Mesenchymal stem cell (in vitro differentiated cells and primary cell): ENCODE results near the gene MGLL.

Experiments
- DNase-seq: peaks from one replicate; pipeline ENCODE4 v3.0.0-alpha.2; 2013
- H2AFZ ChIP-seq: one replicate; pipeline ENCODE4 v1.6.1; 2013; ENCODE audit warnings: low read depth, mild to moderate bottlenecking, control low read depth, inconsistent platforms, low read length, moderate library complexity
- H2AK5ac ChIP-seq: 2 replicates; pipeline ENCODE4 v1.6.1; 2013; ENCODE audit warnings: low read length, moderate library complexity, mild to moderate bottlenecking, inconsistent platforms; ENCODE audit not compliant: severe bottlenecking
- H2BK120ac ChIP-seq: one replicate; pipeline ENCODE4 v1.6.1; 2013; ENCODE audit warnings: low read depth, mild to moderate bottlenecking, inconsistent platforms, low read length, moderate library complexity
- H2BK12ac ChIP-seq, 2 experiments: one replicate each; pipeline ENCODE4 v1.6.1; 2013; ENCODE audit warnings: inconsistent platforms in 2 of 2, low read length in 2 of 2, mild to moderate bottlenecking in 2 of 2, moderate library complexity in 2 of 2, control low read depth in 1 of 2
- H2BK15ac ChIP-seq: one replicate; pipeline ENCODE4 v1.6.1; 2013; ENCODE audit warnings: mild to moderate bottlenecking, low read depth, inconsistent platforms; ENCODE audit not compliant: poor library complexity, severe bottlenecking
- H2BK5ac ChIP-seq: 2 replicates; pipeline ENCODE4 v1.6.1; 2013; ENCODE audit warnings: low read depth, mild to moderate bottlenecking, low read length, control low read depth, inconsistent platforms; ENCODE audit not compliant: poor library complexity, severe bottlenecking
- H3K14ac ChIP-seq, 2 experiments: one replicate each; pipeline ENCODE4 v1.6.1; 2013; ENCODE audit warnings: inconsistent platforms in 2 of 2, low read length in 2 of 2, control low read depth in 1 of 2, mild to moderate bottlenecking in 1 of 2, moderate library complexity in 1 of 2
- H3K18ac ChIP-seq, 2 experiments: one replicate each; pipeline ENCODE4 v1.6.1; 2013; ENCODE audit warnings: inconsistent platforms in 2 of 2, low read length in 2 of 2, control low read depth in 1 of 2, low read depth in 1 of 2, mild to moderate bottlenecking in 1 of 2
- H3K23ac ChIP-seq, 2 experiments: one replicate each; pipeline ENCODE4 v1.6.1; 2013; ENCODE audit warnings: inconsistent platforms in 2 of 2, low read length in 2 of 2, mild to moderate bottlenecking in 2 of 2, moderate library complexity in 2 of 2, control low read depth in 1 of 2
- H3K27ac ChIP-seq: 2 replicates; pipeline ENCODE4 v1.5.1; 2013; ENCODE audit warnings: mild to moderate bottlenecking, moderate library complexity, low read length, control low read depth, inconsistent platforms; ENCODE audit not compliant: poor library complexity, severe bottlenecking
- H3K27me3 ChIP-seq, 2 experiments: 2 replicates each; pipeline versions ENCODE4 v1.6.1 to v1.7.0; 2013; ENCODE audit warnings: low read length in 2 of 2, mild to moderate bottlenecking in 2 of 2, moderate library complexity in 2 of 2, control low read depth in 1 of 2, inconsistent platforms in 1 of 2; ENCODE audit not compliant: control insufficient read depth in 1 of 2, insufficient read depth in 1 of 2
- H3K36me3 ChIP-seq, 2 experiments: 2 replicates each; pipeline versions ENCODE4 v1.6.1 to v1.7.0; 2013; ENCODE audit warnings: low read length in 2 of 2, control low read depth in 1 of 2, inconsistent platforms in 1 of 2, low read depth in 1 of 2, mild to moderate bottlenecking in 1 of 2; ENCODE audit not compliant: insufficient read depth in 2 of 2, control insufficient read depth in 1 of 2
- H3K4ac ChIP-seq, 2 experiments: one replicate each; pipeline ENCODE4 v1.6.1; 2013; ENCODE audit warnings: inconsistent platforms in 2 of 2, low read length in 2 of 2, mild to moderate bottlenecking in 2 of 2, moderate library complexity in 2 of 2, control low read depth in 1 of 2, low read depth in 1 of 2
- H3K4me1 ChIP-seq: 2 replicates; pipeline ENCODE4 v1.6.1; 2013; ENCODE audit warnings: low read depth, low read length, control low read depth; ENCODE audit not compliant: control insufficient read depth, insufficient read depth
- H3K4me2 ChIP-seq: 2 replicates; pipeline ENCODE4 v1.6.1; 2013; ENCODE audit warnings: low read length, mild to moderate bottlenecking, inconsistent platforms; ENCODE audit not compliant: poor library complexity, severe bottlenecking
- H3K4me3 ChIP-seq, 2 experiments: 2 replicates each; pipeline versions ENCODE4 v1.5.1 to v1.7.0; 2013; ENCODE audit warnings: low read length in 2 of 2, mild to moderate bottlenecking in 2 of 2, control low read depth in 1 of 2, low read depth in 1 of 2; ENCODE audit not compliant: insufficient read depth in 1 of 2
- H3K79me1 ChIP-seq: replicated peaks from 2 replicates; pipeline ENCODE4 v1.6.1; 2013; ENCODE audit warnings: mild to moderate bottlenecking, control low read depth, low read length, inconsistent platforms; ENCODE audit not compliant: poor library complexity, severe bottlenecking
- H3K9ac ChIP-seq: 2 replicates; pipeline ENCODE4 v1.7.0; 2013; ENCODE audit warnings: mild to moderate bottlenecking, low read length, moderate library complexity
- H3K9me3 ChIP-seq: 2 replicates; pipeline ENCODE4 v1.7.0; 2013; ENCODE audit warnings: mild to moderate bottlenecking, low read length; ENCODE audit not compliant: control insufficient read depth
- H4K8ac ChIP-seq: one replicate; pipeline ENCODE4 v1.6.1; 2013; ENCODE audit warnings: inconsistent platforms, mild to moderate bottlenecking, low read length, moderate library complexity
- H4K91ac ChIP-seq: one replicate; pipeline ENCODE4 v1.6.1; 2013; ENCODE audit warnings: mild to moderate bottlenecking, low read length, inconsistent platforms
- WGBS: methylation state at CpG from one replicate; pipeline ENCODE4 v1.1.7; 2013; ENCODE audit warnings: mixed read lengths; 5-methylcytosine and 5-hydroxymethylcytosine counted together

Gene MGLL

DNA sequence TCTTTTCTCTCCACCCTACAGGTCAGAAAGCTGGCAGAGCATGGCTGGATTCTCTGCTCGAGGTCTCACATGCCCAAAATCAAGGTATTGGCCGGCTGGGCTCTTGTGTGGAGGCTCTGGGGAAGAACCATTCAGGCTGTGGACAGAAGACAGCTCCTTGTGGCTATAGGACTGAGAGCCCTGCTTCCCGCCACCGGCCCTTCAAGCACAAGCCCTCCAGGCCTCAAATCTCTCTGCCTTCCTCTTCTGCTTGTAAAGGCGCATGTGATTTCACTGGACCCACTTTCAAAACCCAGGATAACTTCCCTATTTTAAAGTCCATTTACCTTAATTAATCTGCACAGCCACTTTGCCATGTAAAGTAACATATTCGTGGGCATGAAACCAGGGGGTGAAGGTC, 36.2 kb upstream of the MGLL start:
- no peaks in the 10 kb centered on the region for H3K79me1 ChIP-seq
- H3K14ac ChIP-seq, result no peak overlapping the region
- H3K36me3 ChIP-seq, result no peaks in the 10 kb centered on the region
- no peak overlapping the region for H2BK120ac ChIP-seq
- H3K18ac ChIP-seq, result no peak overlapping the region
- no peak overlapping the region for H3K4ac ChIP-seq
- H3K23ac ChIP-seq, result no peak overlapping the region
- no peak for DNase-seq
- 88% methylated on average over 6 of the region's 6 CpGs for WGBS
- no peak overlapping the region for H3K4me2 ChIP-seq
- H3K27ac ChIP-seq, result no peak overlapping the region
- peaks cover 6% of the 10 kb centered on the region for H3K4me1 ChIP-seq
- H4K8ac ChIP-seq, result no peak overlapping the region
- H3K27me3 ChIP-seq, result peaks cover 0 to 23% of the 10 kb centered on the region in 2 experiments
- H2AFZ ChIP-seq, result no peak overlapping the region
- no peak overlapping the region for H2BK12ac ChIP-seq
- H2AK5ac ChIP-seq, result no peak overlapping the region
- H3K4me3 ChIP-seq, result no peak overlapping the region
- no peak overlapping the region for H2BK15ac ChIP-seq
- H4K91ac ChIP-seq, result no peak overlapping the region
- no peak overlapping the region for H2BK5ac ChIP-seq
- no peak overlapping the region for H3K9ac ChIP-seq
- no peaks in the 10 kb centered on the region for H3K9me3 ChIP-seq

DNA sequence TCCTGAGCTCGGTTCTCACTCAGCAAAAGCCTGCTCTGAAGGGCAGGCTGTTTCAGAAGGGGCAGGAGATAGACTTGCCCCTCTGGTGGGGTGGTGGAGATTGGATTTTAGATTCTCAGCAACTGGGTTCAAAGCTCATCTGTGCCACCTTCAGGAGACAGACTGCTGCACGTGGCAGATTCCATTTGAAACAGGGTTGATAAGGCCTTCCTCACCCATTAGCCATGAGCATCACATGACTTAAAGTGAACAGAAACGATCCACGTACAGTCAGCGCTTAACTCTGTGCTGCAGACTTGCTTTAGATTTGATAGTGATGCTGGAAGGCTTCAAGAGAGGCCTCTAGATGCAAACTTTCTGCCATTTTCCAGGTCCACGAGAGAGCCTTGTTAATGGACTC, 35.0 kb upstream of the MGLL start:
- DNase-seq, result no peak
- no peak overlapping the region for H2AFZ ChIP-seq
- H2AK5ac ChIP-seq, result no peak overlapping the region
- H3K27me3 ChIP-seq, result peaks cover 0 to 23% of the 10 kb centered on the region in 2 experiments
- no peak overlapping the region for H3K18ac ChIP-seq
- peaks cover 6% of the 10 kb centered on the region for H3K4me1 ChIP-seq
- H3K9me3 ChIP-seq, result no peaks in the 10 kb centered on the region
- no peak overlapping the region for H3K27ac ChIP-seq
- no peak overlapping the region for H3K23ac ChIP-seq
- H2BK120ac ChIP-seq, result no peak overlapping the region
- WGBS, result 81% methylated on average over 6 of the region's 6 CpGs
- no peak overlapping the region for H3K4me3 ChIP-seq
- no peak overlapping the region for H2BK15ac ChIP-seq
- no peaks in the 10 kb centered on the region for H3K79me1 ChIP-seq
- no peak overlapping the region for H3K4ac ChIP-seq
- H3K36me3 ChIP-seq, result no peaks in the 10 kb centered on the region
- no peak overlapping the region for H4K91ac ChIP-seq
- H2BK12ac ChIP-seq, result no peak overlapping the region
- H3K4me2 ChIP-seq, result no peak overlapping the region
- H2BK5ac ChIP-seq, result no peak overlapping the region
- no peak overlapping the region for H3K14ac ChIP-seq
- H4K8ac ChIP-seq, result no peak overlapping the region
- no peak overlapping the region for H3K9ac ChIP-seq

DNA sequence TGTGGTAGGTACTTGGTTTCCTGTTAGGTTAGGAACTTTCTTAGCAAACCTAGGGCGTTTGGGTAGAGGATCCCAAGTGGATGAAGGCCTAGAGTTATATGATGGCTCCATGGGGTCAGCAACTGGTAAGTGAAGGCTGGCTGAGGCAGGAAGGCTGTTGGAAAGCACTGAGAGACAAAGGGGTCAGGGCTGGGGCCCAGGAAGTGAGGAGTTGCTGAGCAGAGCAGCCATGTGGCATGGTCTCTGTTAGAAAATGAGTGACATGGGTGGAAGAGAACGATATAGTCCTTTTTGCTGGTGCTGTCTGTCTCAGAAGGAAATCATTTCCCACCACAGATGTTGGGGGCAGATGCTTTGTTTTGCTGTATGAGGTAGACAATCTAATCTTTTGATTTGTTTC, 34.5 kb upstream of the MGLL start:
- Histone ChIP-seq H3K9ac (no peak overlapping the region), H3K27ac (no peak overlapping the region), H3K4me3 (no peak overlapping the region), H3K23ac (no peak overlapping the region), H2AFZ (no peak overlapping the region), H4K8ac (no peak overlapping the region), H3K27me3 (peaks cover 0 to 23% of the 10 kb centered on the region in 2 experiments), H2BK120ac (no peak overlapping the region), H3K36me3 (no peaks in the 10 kb centered on the region), H3K4me1 (peaks cover 6% of the 10 kb centered on the region), H2AK5ac (no peak overlapping the region), H2BK12ac (no peak overlapping the region), H3K18ac (no peak overlapping the region), H3K4me2 (no peak overlapping the region), H3K9me3 (no peaks in the 10 kb centered on the region), H4K91ac (no peak overlapping the region), H2BK5ac (no peak overlapping the region), H2BK15ac (no peak overlapping the region), H3K14ac (no peak overlapping the region), H3K79me1 (no peaks in the 10 kb centered on the region), H3K4ac (no peak overlapping the region)
- WGBS, result 76% methylated on average over 2 of the region's 2 CpGs
- DNase-seq, result no peak

DNA sequence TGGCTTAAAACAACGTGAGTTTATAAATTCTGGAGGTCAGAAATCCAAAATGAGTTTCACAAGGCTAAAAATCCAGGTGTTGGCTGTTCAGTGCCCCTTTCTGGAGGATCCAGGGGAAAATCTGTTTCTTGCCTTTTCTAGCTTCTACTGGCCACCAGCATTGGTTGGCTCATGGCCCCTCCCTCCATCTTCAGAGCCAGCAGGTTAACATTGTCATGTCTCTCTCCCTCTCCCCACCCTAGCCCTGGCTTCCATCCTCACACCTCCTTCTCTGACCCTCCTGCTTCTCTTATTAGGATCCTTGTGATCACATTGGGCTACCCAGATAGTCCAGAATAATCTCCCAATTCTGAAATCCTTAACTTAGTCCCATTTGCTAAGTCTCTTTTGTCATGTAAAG, 32.9 kb upstream of the MGLL start:
- Histone ChIP-seq H2BK12ac (no peak overlapping the region), H4K8ac (no peak overlapping the region), H3K4me3 (no peak overlapping the region), H2AK5ac (no peak overlapping the region), H3K27me3 (peaks cover 0 to 17% of the 10 kb centered on the region in 2 experiments), H2BK120ac (no peak overlapping the region), H3K27ac (no peak overlapping the region), H4K91ac (no peak overlapping the region), H3K36me3 (no peaks in the 10 kb centered on the region), H2AFZ (no peak overlapping the region), H3K14ac (no peak overlapping the region), H3K4me2 (no peak overlapping the region), H3K23ac (no peak overlapping the region), H3K9me3 (no peaks in the 10 kb centered on the region), H3K79me1 (no peaks in the 10 kb centered on the region), H3K18ac (no peak overlapping the region), H2BK15ac (no peak overlapping the region), H2BK5ac (no peak overlapping the region), H3K9ac (no peak overlapping the region), H3K4me1 (peaks cover 3% of the 10 kb centered on the region), H3K4ac (no peak overlapping the region)
- 64% methylated on average over 1 of the region's 1 CpG for WGBS
- DNase-seq, result no peak
